Stimulated activated CD4-positive, alpha-beta T cell treated with anti-CD3 and anti-CD28 coated beads, TNF-alpha, amount 100 ng/mL, for 24 hours (primary cell): Measurements from ENCODE around the gene PPTC7.
"Not testable (repeated sequence)": the region's sequence is repeated elsewhere in the genome, so short reads cannot be mapped to it uniquely, and the experiment has no call there.

Experiments
- DNase-seq, 3 experiments: peaks; one replicate each; pipeline ENCODE4 v3.0.0-alpha.2; 2020; ENCODE audit warnings: low read depth in 3 of 3

The PPTC7 gene

DNA sequence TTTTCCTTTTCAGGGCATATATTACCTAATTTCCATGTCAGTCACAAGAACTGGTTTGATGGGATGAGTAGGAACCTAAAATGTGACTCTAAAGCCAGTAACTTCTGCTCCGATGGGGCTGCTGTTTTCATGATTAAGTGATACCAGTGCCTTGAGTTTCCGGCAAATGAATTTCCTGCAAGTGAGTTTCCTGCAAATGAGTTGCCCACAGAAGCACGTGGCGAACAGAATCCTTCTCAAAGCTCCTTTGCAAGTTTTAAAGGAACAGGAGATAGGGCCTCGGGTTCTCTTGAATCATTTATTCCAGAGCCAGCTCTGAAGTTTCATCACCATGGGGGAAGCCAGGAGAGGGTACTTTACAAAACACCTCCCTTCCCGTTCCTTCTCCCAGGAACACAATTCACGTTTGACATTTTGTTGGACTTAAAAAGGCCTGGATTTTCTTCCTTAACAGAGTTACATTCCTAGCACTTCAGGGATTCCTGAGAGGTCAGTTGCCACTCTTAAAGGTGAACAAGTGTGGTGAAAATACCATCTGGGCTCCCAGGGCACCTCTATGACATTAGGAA, 2.2 kb upstream of the PPTC7 start:
- DNase-seq = peak in 2 of 3 experiments; percentile 14 to 40

DNA sequence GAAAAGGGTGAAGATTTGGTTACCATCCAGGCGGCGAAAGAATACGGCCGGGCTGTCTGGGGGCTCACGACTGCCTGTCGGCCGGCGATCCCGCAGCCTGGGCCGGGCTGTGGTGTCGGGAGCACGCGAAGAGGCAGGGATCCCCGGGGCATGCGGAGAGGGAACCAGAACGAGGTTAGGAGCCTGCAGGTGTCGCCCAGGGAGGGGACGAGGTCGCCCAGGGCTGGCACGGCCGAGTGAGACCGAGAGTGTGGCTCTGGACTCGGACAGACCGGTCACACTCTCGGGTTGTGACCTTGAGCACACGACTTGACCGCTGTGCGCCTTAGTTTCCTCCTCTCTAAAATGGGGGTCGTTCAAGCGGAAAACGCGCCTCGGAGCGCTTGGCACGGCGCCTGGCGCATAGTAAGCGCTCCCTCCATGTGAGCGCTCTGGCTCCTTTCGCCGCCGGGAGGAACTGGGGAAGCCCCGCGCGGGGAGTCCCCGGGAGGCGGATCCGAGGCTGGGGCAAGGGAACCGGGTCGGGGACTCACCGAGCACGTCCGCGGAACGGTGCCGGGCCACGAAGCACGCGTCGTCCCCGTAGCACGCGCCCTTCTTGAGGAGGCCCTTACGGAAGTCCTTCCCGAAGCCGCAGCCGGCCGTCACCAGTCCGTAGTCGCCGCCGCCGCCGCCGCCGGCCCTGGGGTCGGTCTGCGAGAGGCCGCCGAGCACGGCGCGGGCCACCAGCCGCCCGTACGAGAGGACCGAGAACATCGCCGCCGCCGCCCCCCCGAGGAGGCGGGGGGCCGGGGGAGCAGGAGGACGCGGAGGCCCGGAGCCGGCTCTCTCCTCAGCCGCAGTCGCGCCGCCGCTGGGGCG, 612 bp downstream of the PPTC7 start:
- DNase-seq = peak; percentile 62 to 79 (median 65)

DNA sequence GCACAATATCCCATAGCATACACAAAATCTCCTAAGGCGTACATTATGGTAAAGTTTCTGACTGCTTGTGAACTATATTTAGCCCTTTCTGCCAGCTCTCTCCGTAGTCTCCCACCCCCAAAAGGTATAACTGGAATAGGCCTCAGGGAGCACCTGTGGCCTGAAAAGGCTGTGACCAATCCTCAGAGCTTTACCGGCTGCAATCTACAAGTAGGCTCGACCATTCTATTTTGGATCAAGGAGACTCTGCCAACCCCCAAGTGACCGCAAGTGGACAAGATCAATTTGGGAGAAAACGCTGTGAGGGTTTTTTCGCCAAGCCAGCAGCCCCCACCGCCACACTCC, 1.2 kb downstream of the PPTC7 start:
- DNase-seq = no peak

DNA sequence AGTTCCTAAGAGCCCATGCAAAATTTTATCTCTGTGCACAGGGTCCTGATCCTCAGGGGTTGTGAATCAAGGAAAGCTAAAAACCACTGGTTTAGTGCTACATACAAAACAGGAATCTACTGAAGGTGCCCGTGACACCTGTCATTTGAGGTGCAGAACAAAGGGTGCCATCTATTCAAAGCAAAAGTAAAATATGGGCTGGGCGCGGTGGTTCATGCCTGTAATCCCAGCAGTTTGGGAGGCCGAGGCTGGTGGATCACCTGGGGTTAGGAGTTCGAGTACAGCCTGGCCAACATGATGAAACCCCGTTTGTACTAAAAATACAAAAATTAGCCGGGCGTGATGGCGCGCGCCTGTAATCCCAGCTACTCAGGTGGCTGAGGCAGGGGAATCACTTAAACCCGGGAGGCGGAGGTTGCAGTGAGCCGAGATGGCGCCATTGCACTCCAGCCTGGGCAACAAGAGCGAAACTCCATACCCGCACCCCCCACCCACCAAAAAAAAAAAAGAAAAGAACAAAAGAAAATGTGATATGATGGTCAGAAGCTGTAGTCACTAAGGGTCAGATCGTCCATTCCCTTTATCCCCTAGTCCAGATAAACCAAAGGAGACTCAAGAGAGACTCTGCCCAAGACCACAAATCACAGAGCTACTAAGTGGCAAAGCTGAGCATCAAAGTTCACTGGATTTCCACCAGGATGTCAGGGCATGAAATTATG, 3.4 kb downstream of the PPTC7 start:
- no peak for DNase-seq

DNA sequence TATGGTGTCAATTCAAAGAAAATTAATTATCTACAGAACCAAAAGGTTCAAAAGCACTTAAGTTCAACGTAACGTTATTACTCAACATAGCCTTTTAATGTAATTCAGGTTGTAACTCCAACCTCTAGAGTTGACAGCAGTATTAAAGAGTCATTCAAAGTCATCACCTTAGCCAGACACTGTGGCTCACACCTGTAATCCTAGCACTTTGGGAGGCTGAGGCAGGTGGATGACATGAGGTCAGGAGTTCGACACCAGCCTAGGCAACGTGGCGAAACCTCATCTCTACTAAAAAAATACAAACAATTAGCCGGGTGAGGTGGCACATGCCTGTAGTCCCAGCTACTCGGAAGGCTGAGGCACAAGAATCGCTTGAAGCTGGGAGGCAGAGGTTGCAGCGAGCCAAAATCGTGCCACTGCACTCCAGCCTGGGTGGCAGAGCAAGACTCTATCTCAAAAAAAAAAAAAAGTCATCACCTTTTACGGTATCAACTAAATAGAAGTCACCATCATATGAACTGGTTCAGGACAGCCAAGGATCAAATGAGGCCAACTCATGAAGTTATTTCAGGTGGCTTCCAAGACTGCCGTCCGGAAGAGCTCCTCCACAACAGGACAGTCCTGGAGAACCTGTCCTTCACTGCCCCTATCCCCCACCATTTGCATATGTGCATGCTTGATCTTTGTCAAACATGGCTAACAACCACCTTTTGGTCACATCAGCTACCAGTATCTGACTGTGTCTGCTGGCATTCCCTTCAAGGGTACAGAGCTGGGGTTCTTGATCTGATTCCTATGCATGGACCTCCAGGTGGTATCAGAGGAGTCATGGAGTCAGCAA, 4.2 kb downstream of the PPTC7 start:
- DNase-seq = peak in 1 of 3 experiments; percentile 24

DNA sequence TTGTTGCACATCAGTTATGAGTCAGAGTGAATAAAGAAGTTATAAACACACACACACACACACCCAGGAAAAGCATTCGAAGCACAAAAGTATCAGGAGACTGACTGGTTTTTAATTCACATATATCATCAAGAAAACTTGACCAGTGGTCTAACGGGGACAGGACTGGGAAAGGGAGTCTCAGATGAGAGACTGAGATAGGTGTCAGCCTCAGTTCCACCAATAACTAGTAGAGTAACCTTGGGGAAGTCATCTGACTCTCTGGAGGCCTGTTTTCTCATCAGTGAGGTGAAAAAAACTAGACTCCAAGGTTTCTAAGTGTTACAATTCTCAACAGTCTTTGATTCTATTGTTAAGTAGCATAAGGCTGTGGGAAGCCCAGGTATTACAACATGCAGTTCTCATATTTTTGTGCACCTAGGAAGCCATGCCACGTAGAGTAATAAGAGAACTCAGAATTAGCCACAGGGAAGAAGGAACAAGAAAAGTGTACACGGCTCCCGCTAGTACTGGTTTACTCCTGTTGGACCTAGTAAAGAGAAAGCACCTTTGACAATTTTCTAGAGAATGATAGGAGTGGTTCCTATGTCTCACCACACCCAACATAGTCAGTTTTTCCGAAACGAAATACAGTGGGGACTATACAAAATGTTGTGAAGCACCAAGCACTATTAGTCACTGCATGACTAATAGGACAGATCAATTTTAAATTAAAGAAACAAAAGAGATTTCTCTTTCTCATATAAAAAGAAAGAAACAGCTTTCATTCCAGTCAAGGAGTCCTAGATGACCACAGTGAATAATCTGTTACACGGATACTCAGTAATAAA, 5.0 kb downstream of the PPTC7 start:
- peak in 1 of 3 experiments; percentile 7 for DNase-seq

DNA sequence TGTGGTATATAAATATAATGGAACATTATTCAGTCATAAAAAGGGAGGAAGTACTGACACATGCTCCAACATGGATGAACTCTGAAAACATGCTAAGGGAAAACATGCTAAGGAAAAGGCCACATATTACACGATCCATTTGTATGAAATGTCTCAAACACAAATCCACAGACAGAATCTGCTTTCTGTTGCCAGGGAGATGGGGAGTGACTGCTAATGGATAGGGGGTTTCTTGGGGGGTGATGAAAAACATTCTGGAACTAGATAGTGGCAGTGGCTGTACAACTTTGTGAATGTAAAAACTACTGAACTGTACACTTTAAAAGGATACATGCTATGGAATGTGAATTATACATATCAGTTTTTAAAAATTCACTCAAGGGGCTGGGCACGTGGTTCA, 6.6 kb downstream of the PPTC7 start:
- no peak for DNase-seq

DNA sequence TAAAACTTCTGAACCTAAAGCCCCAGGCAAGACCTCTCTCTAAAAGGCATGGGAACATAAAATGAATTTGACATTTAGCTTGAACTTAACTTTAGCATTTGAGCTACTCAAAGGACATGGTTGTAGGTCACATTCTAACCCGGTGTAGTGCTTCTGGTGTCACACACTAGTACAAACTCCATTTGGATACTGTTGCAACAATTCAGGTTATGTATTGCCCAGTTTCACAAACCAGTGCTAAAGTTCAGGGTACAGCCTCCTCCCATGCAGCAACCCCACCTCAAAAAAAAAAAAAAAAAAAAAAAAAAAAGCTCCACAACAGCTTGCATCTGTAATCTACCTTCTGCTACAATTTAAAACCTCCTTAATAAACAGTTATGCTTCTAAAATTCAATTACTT, 7.8 kb downstream of the PPTC7 start:
- DNase-seq = no peak

DNA sequence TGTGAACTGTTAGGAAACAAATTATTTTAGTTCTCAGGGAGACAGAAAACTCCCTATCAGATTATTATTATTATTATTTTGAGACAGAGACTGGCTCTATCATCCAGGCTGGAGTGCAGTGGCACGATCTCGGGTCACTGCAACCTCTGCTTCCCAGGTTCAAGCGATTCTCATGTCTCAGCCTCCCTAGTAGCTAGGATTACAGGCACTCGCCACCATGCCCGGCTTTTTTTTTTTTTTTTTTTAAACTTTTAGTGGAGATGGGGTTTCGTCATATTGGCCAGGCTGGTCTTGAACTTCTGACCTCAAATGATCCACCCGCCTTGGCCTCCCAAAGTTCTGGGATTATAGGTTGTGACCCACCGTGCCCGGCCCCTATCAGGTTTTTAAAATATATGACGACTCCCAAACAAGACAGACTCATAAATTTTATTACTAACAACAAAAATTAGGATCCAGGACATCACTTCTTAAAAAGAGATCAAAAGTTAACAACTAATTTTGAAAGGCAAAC, 8.3 kb downstream of the PPTC7 start:
- DNase-seq = not testable (repeated sequence)

DNA sequence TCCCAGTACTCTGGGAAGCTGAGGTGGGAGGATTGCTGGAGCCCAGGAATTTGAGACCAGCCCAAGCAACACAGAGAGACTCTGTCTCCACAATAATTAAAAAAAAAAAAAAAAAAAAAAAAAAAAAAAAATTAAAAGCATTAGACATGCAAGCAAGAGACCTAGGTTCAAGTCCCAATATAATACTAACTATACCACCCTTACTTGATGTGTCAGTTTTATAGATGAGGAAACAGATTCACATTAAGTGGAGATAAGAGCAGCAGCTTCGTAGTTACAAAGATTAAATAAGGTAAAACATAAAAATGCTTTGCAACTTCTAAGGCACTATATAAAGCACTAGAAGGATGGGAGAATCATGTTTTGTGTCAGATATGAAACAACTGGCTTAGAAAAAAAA, 9.1 kb downstream of the PPTC7 start:
- no peak for DNase-seq

DNA sequence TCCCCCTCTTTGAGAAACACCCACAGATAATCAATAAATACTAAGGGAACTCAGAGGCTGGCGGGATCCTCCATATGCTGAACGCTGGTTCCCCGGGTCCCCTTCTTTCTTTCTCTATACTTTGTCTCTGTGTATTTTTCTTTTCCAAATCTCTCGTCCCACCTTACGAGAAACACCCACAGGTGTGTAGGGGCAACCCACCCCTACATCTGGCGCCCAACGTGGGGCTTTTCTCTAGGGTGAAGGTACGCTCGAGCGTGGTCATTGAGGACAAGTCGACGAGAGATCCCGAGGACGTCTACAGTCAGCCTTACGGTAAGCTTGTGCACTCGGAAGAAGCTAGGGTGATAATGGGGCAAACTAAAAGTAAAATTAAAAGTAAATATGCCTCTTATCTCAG, 12.3 kb downstream of the PPTC7 start:
- not testable (repeated sequence) for DNase-seq

DNA sequence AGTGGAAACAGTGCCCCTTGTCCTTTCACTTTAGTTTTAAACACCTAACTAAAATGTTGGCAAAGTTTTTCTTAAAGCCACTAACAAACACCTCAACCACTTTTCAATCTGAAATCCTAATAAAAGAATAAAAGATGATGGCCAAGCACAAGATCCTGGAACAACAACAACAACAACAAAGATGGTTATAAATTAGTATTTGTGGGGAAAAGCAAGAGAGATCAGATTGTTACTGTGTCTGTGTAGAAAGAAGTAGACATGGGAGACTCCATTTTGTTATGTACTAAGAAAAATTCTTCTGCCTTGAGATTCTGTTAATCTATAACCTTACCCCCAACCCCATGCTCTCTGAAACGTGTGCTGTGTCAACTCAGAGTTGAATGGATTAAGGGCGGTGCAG, 13.3 kb downstream of the PPTC7 start:
- not testable (repeated sequence) for DNase-seq

DNA sequence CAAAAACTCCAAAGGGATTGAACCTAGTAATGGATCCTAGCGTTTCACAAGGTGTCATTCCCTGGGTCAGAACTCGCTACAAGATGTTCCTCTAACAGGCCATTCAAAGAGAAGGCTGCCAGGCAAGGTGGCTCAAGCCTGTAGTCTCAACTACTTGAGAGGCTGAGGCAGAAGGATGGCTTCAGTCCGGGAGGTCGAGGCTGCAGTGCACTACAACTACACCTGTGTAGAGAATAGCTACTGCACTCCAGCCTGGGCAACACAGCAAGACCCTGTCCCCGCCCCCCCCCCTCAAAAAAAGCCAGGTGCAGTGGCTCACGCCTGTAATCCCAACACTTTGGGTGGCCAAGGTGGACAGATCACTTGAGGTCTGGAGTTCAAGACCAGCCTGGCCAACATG, 14.4 kb downstream of the PPTC7 start:
- DNase-seq = no peak

DNA sequence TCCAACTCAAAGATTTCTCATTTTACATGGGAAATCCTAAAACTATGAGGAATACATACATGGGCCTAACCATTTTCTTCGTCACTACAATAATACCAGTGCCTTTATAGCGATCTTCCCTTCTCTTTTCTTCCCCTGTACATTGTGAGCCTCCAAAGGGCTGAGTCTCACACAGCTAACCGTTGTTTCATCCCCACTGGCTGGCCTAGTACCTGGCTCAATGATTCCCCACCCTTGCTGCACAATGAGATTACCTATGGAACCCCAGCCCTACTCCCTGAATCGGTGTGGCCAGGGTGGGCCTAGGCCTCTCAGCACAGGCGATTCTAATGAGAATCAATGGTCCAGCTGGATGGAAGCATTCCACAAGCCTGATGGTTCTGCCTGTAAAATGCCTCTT, 16.1 kb downstream of the PPTC7 start:
- no peak for DNase-seq

DNA sequence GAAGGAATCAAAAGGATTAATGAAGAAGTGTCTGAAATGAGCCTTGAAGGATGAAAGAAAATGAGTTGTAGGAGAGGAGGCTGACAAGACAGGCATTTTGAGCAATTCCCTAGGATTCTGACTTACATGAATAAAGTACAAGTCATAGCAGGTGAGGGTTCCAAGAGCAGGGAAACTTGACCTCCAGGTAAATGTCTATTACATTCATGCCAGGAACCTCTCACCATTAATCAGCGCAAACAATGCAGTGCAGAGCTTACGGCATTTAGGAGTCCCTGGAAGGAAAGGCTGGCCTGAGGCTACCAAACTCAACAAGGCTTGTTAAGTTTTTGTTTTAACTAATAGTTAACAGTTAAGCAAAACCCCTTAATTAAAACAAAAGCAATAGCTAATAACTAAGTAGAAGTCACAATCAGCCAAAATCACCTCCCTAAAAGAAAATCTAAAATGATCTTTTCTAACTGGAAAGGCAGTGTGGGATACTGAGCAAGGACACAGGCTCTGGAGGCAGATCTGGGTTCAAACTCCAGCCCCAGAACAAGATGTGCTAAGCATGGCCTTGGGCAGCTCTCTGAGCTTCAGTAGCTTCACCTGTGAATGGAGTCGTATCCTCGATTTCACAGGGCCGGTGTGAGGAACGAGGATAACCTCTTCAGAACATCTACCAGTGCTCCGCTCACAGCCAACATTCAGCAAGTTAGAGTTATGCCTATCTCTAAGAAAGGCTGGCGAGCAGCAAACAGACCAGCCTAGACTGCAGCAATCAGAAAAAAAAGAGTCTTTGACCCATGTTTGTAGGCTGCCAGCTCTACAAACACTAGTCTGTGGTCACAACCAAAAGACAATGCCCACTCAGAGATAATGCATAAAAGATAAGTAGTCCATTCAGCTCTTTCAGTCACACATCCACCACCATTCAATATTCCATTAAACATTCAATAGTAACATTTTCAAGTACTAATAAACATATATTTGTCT, 16.9 kb downstream of the PPTC7 start:
- no peak for DNase-seq

DNA sequence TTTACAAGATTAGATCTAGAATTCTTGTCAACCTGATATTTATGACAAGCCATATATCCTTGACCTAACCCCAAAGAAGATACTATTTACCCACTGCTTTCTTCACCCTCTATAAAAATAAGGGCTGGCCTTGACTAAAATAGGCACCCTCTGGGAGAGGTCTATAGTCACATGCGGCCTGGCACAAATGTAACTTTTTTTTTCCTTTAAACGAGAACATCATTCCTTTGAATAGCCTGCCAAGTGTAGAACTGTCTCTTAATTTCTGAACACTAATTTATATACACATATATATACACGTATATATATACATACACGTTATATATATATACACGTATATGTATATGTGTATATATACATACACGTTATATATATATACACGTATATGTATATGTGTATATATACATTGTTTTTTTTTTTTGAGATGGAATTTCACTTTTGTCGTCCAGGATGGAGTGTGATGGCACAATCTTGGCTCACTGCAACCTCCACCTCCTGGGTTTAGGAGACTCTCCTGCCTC, 18.6 kb downstream of the PPTC7 start:
- no peak for DNase-seq

DNA sequence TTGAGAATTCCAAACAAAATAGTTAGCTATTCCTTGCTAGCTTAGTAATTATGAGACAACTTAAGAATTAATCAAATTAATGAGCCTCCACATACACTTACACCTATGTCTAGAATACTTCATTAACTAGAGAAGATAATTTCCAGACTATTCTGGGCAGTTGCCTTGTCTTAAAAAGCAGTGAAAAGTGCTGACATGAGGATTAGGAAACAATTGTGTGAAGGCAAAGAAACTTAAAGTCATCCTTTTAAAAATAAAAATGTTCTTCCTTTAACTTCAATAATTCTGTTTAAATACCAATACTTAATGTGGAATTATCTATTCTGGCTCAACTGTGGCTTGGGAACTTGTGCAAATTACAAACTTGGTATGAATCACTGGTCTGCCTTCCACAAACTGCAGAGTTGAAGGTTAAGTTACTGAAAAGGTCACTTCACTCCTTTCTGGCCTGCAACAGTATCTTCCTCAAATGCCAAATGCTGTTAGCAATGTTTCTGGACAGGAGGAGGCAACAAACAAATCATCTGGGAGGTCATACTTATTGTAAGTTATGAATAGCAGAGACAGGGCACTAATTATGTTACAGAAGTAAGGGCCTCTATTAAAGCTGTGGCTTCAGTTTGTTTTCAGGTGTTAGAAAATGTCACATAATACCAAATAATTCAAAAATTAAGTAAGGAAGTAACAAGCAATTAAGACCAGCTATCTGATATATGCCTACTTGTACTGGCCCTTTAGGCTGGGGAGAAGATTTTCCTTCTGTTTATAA, 19.2 kb downstream of the PPTC7 start:
- no peak for DNase-seq

DNA sequence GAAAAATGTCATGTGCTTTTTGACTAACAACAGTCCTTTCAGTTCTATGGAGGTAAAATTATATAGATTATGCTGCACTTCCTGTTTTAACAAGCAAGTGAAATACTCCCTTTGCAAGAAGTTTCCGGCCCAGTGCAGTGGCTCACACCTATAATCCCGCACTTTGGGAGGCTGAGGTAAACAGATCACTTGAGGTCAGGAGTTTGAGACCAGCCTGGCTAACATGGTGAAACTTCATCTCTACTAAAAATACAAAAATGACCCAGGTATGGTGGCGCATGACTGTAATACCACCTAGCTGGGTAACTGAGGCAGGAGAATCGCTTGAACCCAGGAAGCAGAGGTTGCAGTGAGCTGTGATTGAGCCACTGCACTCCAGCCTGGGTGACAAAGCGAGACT, 20.7 kb downstream of the PPTC7 start:
- not testable (repeated sequence) for DNase-seq
